Fibroblast of the conjunctiva (primary cell): Measurements from ENCODE around the gene AIFM1.

Experiments
- DNase-seq: peaks from one replicate; pipeline ENCODE4 v3.0.0-alpha.2; 2010; ENCODE audit warnings: low read depth

The AIFM1 gene

DNA sequence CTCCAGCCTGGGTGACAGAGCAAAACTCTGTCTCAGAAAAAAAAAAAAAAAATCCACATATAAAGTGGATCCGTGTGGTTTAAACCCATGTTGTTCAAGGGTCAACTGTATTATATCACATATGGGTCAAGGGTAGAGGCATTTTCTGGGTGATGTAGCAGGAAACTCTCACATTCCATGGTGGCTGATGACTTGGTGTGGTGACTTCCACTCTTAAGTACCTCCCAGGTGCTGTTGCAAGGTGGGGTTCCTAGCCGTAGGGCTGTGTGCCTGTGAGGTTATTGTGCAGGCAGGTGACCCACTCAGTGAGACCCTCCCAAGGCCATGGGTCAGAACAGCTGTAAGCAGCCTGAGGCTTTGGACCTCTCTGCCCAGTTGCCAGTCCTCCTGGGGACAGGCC is 72.4 kb downstream of the AIFM1 start:
- no peak for DNase-seq

DNA sequence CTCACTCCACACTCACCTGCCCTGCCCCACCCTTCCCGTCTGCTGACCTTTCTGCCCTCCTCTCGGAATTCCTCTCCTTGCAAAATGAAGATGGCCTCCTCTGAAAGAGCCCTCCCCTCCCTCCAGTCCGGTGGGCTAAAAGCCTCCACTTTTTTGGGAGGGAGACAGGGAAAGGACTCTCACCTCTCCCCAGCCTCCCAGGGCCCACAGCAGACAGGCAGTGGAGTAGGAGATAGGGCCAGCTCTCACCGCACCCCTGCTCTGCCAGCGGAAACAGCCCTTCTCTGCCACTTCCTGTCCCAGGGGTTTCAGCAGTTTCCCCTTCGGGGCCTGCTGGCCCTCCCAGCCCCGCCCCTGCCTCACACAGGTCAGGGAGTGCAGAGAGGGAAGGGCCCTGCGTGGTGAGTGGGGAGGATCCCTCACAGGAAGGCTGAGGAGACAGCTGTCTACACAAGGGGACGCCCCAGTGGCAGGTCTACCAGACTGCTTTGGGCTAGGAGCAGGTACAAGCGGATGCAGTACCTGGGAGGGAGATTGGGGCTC is 73.6 kb downstream of the AIFM1 start:
- no peak for DNase-seq

DNA sequence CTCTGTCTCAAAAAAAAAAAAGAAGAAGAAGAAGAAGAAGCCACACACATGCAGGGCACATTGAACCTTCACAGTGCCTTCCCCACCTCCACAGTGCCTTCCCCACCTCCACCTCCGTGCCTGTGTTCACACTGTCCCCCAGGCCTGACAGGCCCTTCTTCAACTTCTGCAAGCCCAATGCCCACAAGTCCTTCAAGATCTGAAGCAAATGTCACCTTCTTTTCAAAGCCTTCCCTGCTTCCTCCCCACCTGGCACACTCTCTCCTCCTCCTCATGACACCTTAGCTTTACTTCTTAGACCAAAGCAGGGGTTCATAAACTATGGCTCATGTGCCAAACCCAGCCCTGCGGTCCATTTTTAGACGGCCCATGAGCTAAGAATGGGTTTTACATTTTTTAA is 75.3 kb downstream of the AIFM1 start:
- DNase-seq = no peak

DNA sequence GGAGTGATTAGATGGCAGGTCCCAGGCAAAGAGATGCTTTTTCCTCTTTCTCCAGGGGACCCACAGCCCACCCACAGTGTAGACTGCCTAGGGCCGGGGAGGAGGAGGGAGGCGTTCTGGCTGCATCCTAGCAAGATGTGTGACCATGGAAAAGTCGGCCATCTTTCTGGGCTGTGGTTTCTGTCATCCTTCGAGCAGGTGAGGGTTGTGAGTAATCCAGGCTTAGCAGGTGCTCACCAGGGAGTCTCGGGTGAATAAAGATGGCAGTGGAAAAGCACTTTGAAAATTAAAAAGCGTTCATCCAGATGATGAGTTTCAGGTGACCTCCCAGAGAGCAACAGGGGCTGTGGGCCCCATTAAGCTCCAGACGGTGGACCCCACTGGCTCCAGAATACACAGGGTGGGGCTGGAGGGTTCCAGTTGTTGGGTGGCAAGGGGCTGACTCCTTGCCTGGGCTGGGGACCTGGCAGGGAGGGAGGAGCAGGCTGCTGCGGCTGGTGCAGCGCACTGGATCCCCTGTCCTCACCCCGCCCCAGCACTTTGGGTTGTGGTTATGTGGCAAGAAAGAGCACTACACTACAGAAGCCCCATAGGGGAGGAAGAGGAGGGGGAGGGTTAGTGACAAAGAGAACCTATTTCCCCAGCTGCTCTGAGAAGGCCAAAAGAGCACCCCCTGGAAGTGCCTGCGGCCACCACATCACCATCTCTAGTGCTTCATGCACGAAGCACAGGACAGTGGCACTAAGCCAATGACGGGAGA is 79.0 kb downstream of the AIFM1 start:
- DNase-seq = no peak

DNA sequence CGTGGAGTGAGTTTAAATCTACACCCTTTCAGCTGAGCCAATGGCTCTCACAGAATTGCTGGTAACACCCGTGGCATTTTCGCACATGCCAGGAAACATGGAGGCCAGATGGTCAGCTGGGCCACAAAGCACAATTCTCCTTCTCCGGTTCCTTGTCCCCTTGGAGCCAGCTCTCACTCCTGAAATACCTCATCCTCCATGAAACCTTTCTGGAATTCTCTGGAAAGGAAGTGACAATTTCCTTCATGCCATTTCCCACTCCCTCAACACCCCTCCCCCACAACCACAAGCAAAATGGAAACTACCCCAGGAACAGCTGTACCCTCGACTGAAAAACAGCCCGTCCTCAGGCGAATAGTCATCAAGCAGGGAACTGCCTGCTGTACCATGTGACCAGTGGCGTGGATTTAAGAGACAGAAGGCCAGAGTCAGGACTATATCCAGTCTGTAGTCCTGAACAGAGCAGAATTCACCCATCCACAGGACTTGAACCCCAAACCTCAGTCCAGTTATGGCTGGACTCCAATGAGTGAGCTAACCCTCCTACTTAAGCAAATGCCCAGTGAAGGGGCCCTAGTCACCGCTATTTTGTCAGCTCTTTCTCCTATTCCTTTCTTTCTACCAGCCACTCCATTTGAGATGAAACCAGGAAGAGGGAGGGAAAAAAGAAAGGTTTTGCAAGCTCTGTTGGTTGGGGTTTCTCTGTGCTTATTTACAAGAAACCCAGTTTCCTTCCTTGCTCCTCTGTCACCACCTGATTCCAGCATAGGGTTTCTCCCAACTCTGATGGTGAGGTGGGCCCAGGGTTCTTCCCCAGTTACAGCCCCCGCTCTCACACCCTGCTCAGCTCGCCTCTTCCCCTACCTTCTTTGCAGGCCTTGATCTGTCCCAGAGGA is 79.8 kb downstream of the AIFM1 start:
- no peak for DNase-seq

DNA sequence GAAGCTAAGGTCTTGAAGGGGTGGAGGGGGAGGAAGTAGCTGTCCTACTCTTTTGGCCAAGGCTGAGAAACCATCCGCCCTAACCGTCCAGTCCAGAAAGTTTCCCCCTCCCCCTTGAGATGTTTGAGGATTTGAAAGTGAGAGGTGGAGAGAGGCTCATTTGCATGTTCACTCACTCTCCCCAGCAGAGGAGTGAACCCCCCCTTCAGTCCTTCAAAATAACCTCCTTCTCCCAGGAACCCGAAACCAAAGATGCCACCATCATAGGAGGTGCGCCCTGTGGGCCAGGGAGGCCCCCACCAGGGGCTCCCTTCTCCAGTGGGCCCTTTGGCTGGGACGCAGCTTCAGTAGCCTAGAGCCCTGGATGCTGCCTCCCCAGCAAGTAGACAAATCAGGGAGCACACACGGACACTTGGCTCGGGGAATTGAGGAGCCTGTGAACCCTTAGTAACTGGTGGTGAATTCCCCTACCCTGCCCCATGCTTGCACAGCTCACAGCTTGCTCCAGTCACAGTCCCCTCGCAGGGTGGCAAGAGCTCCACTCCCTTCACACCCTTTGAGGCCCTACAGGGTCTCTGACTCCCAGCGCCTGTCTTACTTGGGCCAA is 80.9 kb downstream of the AIFM1 start:
- DNase-seq = no peak

DNA sequence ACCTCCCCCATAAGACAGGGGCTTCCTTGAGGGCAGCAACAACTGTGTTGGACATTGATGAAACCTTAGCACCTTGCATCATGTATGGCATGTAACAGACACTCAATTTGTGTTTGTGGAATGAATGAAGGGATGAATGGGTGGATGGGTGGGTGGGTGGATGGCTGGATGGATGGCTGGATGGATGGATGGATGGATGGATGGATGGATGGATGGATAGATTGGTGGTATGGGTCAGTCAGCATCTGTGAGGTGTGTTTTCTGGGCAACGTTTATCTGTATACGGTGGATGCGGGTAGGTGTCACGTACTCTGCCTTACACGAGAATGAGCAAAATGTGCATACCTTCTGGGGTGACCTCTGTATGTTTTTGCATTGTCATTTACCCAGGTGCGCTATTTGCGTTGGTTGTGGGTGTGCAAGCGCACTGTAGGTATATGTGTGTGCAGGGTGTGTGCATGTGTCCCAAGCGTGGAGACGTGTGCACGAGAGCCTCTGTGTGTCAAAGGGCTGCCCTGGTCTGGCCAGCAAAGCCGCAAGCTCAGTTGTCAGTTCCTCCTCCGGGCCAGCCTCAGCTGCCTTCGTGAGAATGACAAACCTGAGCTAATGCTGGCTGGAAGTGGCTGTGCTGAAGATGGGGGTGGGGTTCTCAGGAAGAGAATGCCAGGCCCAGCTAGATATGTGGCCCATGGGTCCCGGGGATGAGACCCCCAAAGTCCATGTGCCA is 81.8 kb downstream of the AIFM1 start:
- no peak for DNase-seq

DNA sequence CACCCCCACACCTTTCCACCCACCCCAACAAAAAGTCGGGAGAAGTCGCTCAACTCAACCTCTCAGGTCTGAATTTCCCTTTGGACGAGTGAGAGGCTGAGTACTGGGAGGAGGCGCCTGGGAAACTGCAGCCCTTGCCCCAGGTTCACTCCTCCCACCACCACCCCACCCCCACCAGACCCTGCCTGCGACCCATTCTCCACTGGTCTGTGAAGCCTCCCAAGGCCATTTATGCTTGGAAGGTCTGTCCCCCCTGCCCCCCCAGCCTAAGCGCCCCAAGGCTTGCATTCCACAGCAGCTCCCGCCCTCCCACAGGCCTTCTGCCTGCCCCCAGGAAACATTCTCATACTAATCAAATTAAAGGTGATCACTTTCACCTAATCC is 82.5 kb downstream of the AIFM1 start:
- DNase-seq = no peak

DNA sequence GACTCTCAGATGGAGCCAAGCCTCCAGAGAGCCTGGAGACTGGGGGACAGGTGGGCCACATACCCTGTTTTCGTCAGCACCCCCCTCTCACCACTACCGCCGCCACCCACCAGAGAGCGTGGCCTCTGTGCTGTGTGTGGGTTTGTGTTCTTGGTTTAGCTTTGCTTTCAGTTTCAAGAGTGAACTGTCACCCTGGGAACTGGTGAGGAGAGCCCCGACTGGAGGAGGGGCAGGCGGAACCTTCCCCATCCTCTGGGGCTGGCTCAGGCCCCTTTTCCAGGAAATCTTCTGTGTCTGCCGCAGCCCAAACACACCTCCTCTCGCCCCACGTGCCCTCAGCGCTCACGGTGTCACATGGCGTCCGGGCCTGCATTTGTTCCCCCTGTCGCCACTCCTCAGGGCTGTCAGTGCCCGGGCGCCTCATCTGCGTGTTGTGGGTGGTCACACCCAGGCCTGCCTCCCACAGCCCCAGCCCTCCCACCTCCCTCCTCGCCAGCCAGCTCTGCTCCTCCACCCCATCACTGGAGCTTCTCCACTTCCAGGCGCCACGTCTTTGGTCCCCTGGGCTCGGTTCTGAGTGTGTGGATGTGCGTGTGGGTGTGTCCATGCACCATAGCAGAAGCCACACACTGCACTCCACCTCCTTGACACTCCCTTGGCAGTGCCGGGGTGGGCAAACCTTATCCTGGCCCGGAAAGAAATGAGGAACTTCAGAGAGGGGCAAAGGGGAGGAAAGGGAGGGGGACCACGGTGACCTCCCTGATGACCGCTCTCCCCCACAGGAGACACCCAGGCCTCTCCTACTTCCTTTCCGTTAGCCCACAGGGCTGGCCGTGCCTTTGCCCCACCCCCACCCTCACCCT is 83.2 kb downstream of the AIFM1 start:
- DNase-seq = no peak

DNA sequence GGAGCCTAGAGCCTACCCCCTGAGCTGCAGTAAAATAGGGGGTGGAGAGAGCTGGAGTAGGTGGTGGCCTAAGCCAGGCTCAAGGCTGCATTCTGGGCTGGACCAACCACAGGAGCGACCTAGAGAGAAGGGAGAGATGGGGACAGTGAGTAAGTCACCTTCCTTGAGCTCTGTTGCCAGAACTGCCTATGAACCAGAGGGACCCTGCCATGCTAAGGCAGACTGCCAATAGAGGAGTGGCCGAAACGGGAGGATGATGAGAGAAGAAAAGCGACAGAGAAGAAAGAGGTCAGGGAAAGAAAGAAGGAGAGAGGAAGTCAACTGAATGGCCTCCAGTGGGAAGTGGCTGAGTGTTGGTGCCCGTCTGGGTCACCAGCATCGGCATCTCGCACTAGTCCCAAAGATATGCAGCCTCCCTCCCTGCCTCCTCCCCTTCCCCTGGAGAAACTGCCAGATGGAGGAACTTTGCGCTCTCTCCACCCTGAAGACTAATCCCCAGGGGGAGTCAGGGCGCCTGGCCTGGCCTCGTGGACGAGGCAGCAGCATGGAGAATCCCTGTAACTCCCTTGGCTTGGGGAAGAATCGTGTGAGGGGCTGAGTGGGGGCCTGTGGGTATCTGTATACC is 84.1 kb downstream of the AIFM1 start:
- DNase-seq = no peak

DNA sequence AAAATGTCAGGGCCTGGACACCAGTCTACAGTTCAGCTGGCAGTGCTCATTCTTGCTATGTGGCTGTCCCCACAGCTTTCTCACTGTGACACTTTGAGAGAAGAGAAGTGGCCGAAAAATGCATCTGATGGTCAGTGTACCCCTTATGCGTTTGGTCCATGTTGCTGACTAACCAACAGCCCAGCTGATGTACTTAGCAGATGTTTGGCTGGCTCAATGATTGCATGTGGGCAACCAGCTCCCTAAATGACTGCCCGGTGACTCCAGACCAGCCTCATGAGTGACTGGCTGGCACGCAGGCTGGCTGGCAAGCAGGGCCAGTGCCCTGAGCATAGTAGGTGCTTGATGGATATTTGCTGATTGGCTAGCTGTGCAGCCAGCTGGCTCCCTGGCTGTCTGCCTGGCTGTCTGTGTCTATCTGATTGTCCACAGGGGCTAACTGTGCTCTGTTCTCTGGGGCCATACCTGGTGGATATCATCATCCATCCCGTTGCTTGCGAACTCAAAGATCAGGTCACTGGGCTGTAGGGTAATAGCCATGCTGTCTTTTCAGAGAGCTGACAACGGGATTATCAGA is 84.8 kb downstream of the AIFM1 start:
- no peak for DNase-seq

DNA sequence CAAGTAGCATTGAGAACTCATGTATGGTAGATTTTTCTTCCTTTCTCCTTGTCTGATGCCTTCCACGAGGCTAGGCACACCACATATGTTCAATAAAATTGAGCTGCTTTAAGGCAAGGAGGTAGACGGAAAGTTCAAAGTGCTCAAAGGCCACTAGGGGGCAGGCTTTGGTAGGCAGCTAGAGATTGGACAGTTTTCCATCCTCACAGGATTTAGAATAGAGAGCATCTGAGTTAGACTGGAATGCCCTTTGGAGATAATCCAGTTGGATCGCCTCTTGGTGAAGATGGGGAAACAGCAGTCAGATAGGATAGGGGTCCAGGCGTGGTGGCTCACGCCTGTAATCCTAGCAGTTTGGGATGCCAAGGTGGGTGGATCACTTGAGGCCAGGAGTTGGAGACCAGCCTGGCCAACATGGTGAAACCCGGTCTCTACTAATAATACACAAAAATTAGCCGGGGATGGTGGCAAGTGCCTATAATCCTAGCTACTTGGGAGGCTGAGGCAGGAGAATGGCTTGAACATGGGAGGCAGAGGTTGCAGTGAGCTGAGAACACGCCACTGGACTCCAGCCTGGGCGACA is 85.7 kb downstream of the AIFM1 start:
- peak; percentile 69 for DNase-seq
